GM12878 (cell line): ENCODE measurements around the gene OOSP2. TPM values are rescaled to one million over a fixed set of nuclear protein-coding genes. Genes with fewer than 3 reads are reported as not detected.

ENCODE experiments used
- ATAC-seq: fragments of 200-7000 bp; cut with Tn5 transposase; 3 replicates; pipeline ENCODE4 v1.9.1; 2020; ENCODE audit warnings: mild to moderate bottlenecking, moderate library complexity
- BruUV-seq: library from RNA; stranded (reverse); fragments of 400-500 nt; replicated peaks from 2 replicates; lab custom pipeline; 2021; lab: Mats Ljungman, UMichigan
- CTCF ChIA-PET: fragments of 300-600 bp; sonication (Branson Sonifier 250); formaldehyde crosslinking; extraction: SDS; loops from one replicate; lab custom pipeline; 2021; ENCODE audit warnings: inconsistent platforms; lab: Yijun Ruan, JAX
- POLR2A ChIA-PET: fragments of 350-600 bp; formaldehyde crosslinking; extraction: SDS; loops from one replicate; lab custom pipeline; 2021; ENCODE audit warnings: inconsistent platforms; lab: Charles Lee
- RAD21 ChIA-PET: fragments of 300-600 bp; sonication (Branson Sonifier 250); formaldehyde crosslinking; loops from one replicate; lab custom pipeline; 2023; ENCODE audit warnings: antibody characterized with exemption; ENCODE audit not compliant: unreplicated experiment; lab: Charles Lee
- SMC1A ChIA-PET: fragments of 300-600 bp; sonication (Branson Sonifier 250); formaldehyde crosslinking; loops from one replicate; lab custom pipeline; 2023; ENCODE audit not compliant: unreplicated experiment, uncharacterized antibody; lab: Charles Lee
- DNase-seq: peaks from one replicate; pipeline ENCODE4 v3.0.0-alpha.2; 2011; ENCODE audit warnings: low read depth, low spot score
- FAIRE-seq: peaks from 3 replicates; lab custom pipeline; 2011; peaks lifted over from hg19 to GRCh38; lab: Jason Lieb, UNC
- H2AFZ ChIP-seq: 2 replicates; pipeline ENCODE4 v1.6.0; 2011; ENCODE audit warnings: low read depth, low read length, control low read depth; ENCODE audit not compliant: control insufficient read depth
- H3K27ac ChIP-seq: 2 replicates; pipeline ENCODE4 v1.5.1; 2011; ENCODE audit warnings: control low read depth; ENCODE audit not compliant: control insufficient read depth, insufficient read depth
- H3K27me3 ChIP-seq, 2 experiments: replicated peaks in 1 of 2; 2 replicates each; pipeline versions ENCODE4 v1.6.0 to v1.6.1; 2011; ENCODE audit warnings: low read length in 1 of 2; ENCODE audit not compliant: control insufficient read depth in 2 of 2, insufficient read depth in 2 of 2
- H3K36me3 ChIP-seq, 2 experiments: 2 replicates each; pipeline ENCODE4 v1.5.1; 2011; ENCODE audit warnings: low read length in 1 of 2; ENCODE audit not compliant: control insufficient read depth in 2 of 2, insufficient read depth in 2 of 2
- H3K4me1 ChIP-seq: 2 replicates; pipeline ENCODE4 v1.6.1; 2011; ENCODE audit warnings: mild to moderate bottlenecking, low read length, moderate library complexity, mixed read lengths; ENCODE audit not compliant: control insufficient read depth, insufficient read depth
- H3K4me2 ChIP-seq: 2 replicates; pipeline ENCODE4 v1.6.0; 2011; ENCODE audit warnings: control low read depth; ENCODE audit not compliant: control insufficient read depth, insufficient read depth
- H3K4me3 ChIP-seq: fragments of 200-600 bp; sonication (generic); 2 replicates; pipeline ENCODE4 v1.5.1; 2016
- H3K79me2 ChIP-seq: 2 replicates; pipeline ENCODE4 v1.6.0; 2011; ENCODE audit warnings: low read length; ENCODE audit not compliant: control insufficient read depth, insufficient read depth
- H3K9ac ChIP-seq: 2 replicates; pipeline ENCODE4 v1.8.0; 2011; ENCODE audit warnings: low read length, control low read depth, mixed read lengths; ENCODE audit not compliant: control insufficient read depth, insufficient read depth
- H3K9me3 ChIP-seq: replicated peaks from 3 replicates; pipeline ENCODE4 v1.5.1; 2011; ENCODE audit warnings: mild to moderate bottlenecking, low read length; ENCODE audit not compliant: control insufficient read depth, insufficient read depth
- H4K20me1 ChIP-seq: 2 replicates; pipeline ENCODE4 v1.6.0; 2011; ENCODE audit not compliant: control insufficient read depth, insufficient read depth
- FOXK2 ChIP-seq: fragments of 450-650 bp; IDR thresholded peaks from 2 replicates; pipeline ENCODE4 v1.6.1; 2017; ENCODE audit warnings: mild to moderate bottlenecking, moderate library complexity
- IKZF1 ChIP-seq: fragments of 450-650 bp; conservative IDR thresholded peaks from 2 replicates; pipeline ENCODE4 v1.6.1; 2017; ENCODE audit warnings: antibody characterized with exemption, mild to moderate bottlenecking
- IKZF2 ChIP-seq, 2 experiments: fragments of 450-650 bp; IDR thresholded peaks; 2 replicates each; pipeline ENCODE4 v1.6.1; 2017; ENCODE audit warnings: mild to moderate bottlenecking in 2 of 2, moderate library complexity in 2 of 2
- MAX ChIP-seq: IDR thresholded peaks from 2 replicates; pipeline ENCODE4 v1.6.1; 2012; ENCODE audit warnings: low read depth, low read length, improper control_type of control experiment
- NRF1 ChIP-seq: conservative IDR thresholded peaks from 2 replicates; pipeline ENCODE4 v1.6.1; 2011; ENCODE audit warnings: mild to moderate bottlenecking, low read depth, low read length, improper control_type of control experiment
- POLR2AphosphoS2 ChIP-seq: IDR thresholded peaks from 2 replicates; pipeline ENCODE4 v1.6.1; 2011; ENCODE audit warnings: low read depth, mild to moderate bottlenecking, low read length, improper control_type of control experiment, moderate library complexity
- RUNX3 ChIP-seq: IDR thresholded peaks from 2 replicates; pipeline ENCODE4 v1.6.1; 2012; ENCODE audit warnings: low read length, inconsistent platforms
- SKIL ChIP-seq: fragments of 450-650 bp; IDR thresholded peaks from 2 replicates; pipeline ENCODE4 v1.6.1; 2017; ENCODE audit warnings: mild to moderate bottlenecking, low read depth, inconsistent platforms; ENCODE audit not compliant: poor library complexity, severe bottlenecking
- SPI1 ChIP-seq: IDR thresholded peaks from 2 replicates; pipeline ENCODE4 v1.6.1; 2011; ENCODE audit warnings: low read depth, mild to moderate bottlenecking, low read length, moderate library complexity, borderline replicate concordance; ENCODE audit not compliant: insufficient read depth
- ZNF207 ChIP-seq: fragments of 450-650 bp; IDR thresholded peaks from 2 replicates; pipeline ENCODE4 v1.6.1; 2014; ENCODE audit warnings: antibody characterized with exemption, mild to moderate bottlenecking, borderline replicate concordance
- ZZZ3 ChIP-seq: IDR thresholded peaks from 2 replicates; pipeline ENCODE4 v1.6.1; 2011; ENCODE audit warnings: low read depth; ENCODE audit not compliant: control insufficient read depth, insufficient read length
- WGBS: methylation state at CpG from one replicate; pipeline ENCODE4 v1.1.6; 2016; ENCODE audit warnings: low lambda C conversion rate; ENCODE audit not compliant: insufficient replicate concordance, insufficient coverage; ENCODE audit errors: missing lambda C conversion rate; 5-methylcytosine and 5-hydroxymethylcytosine counted together
- in situ Hi-C: fragments of 300-500 bp; cut with MboI; formaldehyde crosslinking; loops from 9 replicates; pipeline ENCODE4 v1.14.3; 2018; ENCODE audit warnings: mixed read lengths
- intact Hi-C: fragments of 100-400 bp; cut with micrococcal nuclease; formaldehyde crosslinking; loops from one replicate; pipeline ENCODE4 v1.14.2; 2022; ENCODE audit not compliant: unreplicated experiment
- polyA plus RNA-seq, 11 experiments: library from polyadenylated mRNA; depleted of rRNA in 4 of 11; unstranded in 6 of 11; stranded (reverse) in 5 of 11; fragments of >200 nt; fragmentation: Nextera tagmentation in 4 of 11; fragmentation: Illumina TruSeq in 1 of 11; extraction: Ambion mirVana in 4 of 11; extraction: Trizol in 1 of 11; gene quantifications; 1 replicate in 1 of 11; 2 replicates in 10 of 11; pipeline versions ENCODE4 v1.2.1 to v1.2.3, GENCODE V29; 2011 to 2016; ENCODE audit warnings: inconsistent platforms in 2 of 11, missing spikeins in 2 of 11, low read depth in 1 of 11
- total RNA-seq, 4 experiments: library from RNA; depleted of rRNA in 3 of 4; stranded (reverse); fragments of >200 nt in 3 of 4; fragmentation: Illumina TruSeq in 1 of 4; extraction: Trizol in 1 of 4; gene quantifications; 2 replicates each; pipeline versions ENCODE4 v1.2.1 to v1.2.3, GENCODE V29; 2013 to 2021

Gene OOSP2
- total and polyA plus RNA-seq, 10 of the 15 experiments (the other 5 are each of a cell fraction or from before 2014, with no cell fraction given): not detected

GRCh38 chr11:60064111-60064510, 23.9 kb downstream of the OOSP2 start:
- ChIA-PET POLR2A (no interaction called here), SMC1A (no interaction called here), RAD21 (no interaction called here), CTCF (no interaction called here)
- no TSS peak for BruUV-seq
- H3K36me3 ChIP-seq: no peaks in the 10 kb centered on the region
- no peak for DNase-seq
- no peak overlapping the region for H3K4me3 ChIP-seq
- no peak overlapping the region for H3K9ac ChIP-seq
- H3K79me2 ChIP-seq: no peaks in the 10 kb centered on the region
- no peaks in the 10 kb centered on the region for H3K4me1 ChIP-seq
- peak; percentile 72 for ATAC-seq
- H3K9me3 ChIP-seq: no peaks in the 10 kb centered on the region
- no peak overlapping the region for H3K27ac ChIP-seq
- H2AFZ ChIP-seq: no peak overlapping the region
- no peak for FAIRE-seq
- H3K27me3 ChIP-seq: no peaks in the 10 kb centered on the region; a peak in 2 of 4 replicates
- no peak overlapping the region for H3K4me2 ChIP-seq
- intact Hi-C loops: no loop called here
- WGBS: 40% methylated on average over 1 of the region's 1 CpG
- H4K20me1 ChIP-seq: no peaks in the 10 kb centered on the region
- TF ChIP-seq NRF1 (no peak), SKIL (no peak), ZNF207 (no peak), IKZF2 (IDR thresholded peaks at IDR 0.05) (peak; percentile 57 to 65; a peak in 2 of 4 replicates), IKZF1 (peak; percentile 40; the same call in 1 of the 2 replicates), RUNX3 (0 out of 2 replicates have a peak, but pooled peaks have one; percentile 29), POLR2AphosphoS2 (no peak), ZZZ3 (no peak), MAX (no peak), SPI1 (peak; percentile 91), FOXK2 (no peak)
- in situ Hi-C loops: no loop called here
